GM19372 (cell line): ENCODE data around the gene RLIM.

Experiments
- ATAC-seq: cut with Tn5 transposase; IDR thresholded peaks from one replicate; pipeline ENCODE4 v1.9.1; 2021; ENCODE audit warnings: mild to moderate bottlenecking, low read depth, moderate library complexity; ENCODE audit not compliant: unreplicated experiment

RLIM gene

DNA sequence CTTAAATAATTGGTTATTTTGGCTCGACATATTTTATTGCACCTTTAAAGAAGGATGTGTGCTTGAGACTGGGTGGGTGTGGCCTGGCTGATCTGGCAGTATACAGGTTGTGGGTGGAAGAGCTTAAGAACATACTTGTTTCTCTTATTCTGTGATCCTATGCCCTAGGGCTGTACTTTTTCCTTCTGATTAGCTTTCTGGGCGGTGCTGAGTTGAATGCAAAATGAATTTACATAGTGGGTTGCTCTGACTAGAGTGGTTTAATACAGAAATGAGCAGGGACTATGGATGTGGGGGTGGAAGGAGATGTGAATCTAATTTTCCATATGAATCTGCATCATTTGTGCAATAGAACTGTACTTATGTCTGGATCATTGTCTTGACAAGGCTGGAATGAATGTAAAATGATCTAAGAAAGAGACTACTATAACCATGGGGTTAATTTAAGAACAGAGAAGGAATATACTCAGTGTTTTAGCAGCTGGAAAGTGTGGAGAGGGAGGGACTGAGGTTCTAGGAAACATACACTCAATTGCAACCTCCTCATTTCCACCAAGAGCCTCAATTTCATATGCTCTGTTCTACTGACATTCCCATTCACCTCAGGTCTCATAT lies 73.7 kb downstream of the RLIM start:
- no peak for ATAC-seq

DNA sequence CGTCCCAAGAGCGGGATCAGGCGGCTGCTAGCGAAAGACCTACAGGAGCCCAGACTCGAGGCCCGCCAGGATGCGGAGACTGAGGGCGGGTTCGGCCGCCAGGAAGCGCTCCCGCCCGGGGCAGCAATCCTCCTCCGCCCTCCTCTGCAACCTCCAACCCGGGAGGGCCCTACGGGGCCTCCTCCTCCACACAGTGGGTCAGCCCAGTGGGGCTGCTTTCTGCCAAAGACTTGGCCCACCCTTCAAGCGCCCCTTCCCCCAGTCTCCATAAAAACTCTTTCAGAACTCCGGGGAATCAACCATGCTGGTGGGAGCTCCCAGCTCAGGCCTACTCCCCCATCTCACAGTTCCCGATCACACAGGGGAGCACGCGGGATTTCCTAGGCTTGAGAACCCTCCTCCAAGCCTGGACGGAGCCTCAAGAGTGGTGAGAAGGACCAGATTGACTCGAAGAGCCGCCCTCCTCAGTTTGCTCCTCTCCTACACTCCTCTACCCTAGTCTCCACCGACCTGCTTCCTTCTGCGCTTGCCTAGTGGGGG lies 77.5 kb downstream of the RLIM start:
- ATAC-seq, result peak; percentile 21

DNA sequence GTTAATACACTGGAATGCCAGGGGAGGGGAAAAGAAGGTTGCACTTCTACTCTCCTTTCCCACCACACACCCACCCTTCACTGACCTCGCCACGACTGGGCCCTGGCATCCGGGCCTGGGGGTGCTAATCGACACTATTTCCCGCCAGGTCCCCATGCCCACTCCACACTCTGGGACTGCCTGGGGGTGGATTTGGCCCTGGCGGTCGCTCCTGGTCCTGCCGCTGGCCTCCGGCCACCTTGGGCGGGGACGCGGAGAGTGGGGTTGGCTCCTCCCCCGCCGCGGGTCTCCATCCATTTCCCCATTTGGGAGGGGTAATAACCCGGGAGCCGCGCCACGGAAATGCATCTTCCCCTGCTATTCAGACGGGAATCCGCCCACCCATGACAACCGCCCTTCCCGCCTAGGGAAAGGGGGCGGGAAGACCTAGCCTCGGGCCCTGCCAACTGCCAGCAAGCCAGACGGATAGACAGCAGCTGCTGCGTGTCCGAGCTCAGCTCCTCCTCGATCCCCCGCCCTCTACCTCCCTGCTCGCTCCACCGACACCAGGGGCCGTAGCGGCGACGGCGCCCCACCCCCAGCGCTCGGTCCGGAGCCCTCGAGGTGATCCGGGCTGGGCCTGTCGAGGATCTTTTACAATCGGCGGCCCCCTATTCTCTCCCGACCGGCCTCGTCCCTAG lies 78.1 kb downstream of the RLIM start:
- ATAC-seq, result peak; percentile 69

DNA sequence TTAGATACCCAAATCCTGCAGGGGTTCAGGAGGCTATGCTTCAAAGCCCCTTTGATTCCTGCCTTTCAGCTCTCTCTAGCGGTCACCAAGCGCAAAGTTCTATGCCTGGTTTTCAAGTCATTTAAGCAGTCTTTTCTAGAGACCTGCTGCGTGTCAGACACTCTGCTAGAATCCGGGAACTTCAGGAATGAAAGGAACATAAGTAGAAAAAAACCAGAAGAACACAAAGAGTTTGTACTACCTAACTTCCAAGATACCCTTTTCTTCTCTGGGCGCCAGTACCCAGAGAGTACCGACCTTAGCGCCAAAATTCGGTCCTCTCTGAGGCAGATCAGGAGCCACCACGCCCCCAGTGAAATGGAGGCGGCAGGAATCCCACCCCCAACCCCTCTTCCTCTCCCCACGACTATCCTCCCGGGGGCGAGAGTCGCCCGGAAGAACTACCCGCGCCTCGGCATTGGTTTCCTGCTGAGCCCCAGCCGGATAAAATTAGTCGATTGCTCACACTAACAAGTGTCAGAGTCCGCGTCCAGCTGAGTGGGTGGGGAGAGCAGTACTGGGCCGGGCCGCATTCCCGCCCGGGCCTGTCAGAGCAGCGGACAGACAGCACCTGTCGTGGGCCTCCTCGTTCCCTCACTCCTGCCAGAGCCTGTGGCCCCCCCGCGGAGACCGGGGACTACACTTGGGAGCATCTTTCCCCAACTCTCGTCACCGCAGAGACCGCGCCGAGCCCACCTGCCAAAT lies 78.8 kb downstream of the RLIM start:
- peak; percentile 46 for ATAC-seq
